ENCODE measurements around the gene TIAM1. TPM values are rescaled to one million over a fixed set of nuclear protein-coding genes. Genes with fewer than 3 reads are reported as not detected.
"Not testable (repeated sequence)": the region's sequence is repeated elsewhere in the genome, so short reads cannot be mapped to it uniquely, and the experiment has no call there.

Gene TIAM1
- polyA plus RNA-seq, 3 donors from 2014 or later, result 5.6 to 24.7 (median 9.1) TPM

GRCh38 chr21:31243611-31244010, 100.5 kb downstream of the TIAM1 start:
- Mint-ChIP-seq H3K4me3 (no peak overlapping the region), H3K9me3 (peaks cover 2 to 22% (median 15%) of the 10 kb centered on the region in 6 donors), H3K27ac (no peak overlapping the region), H3K36me3 (peaks cover 7 to 56% (median 50%) of the 10 kb centered on the region in 3 donors), H3K4me1 (no peaks in the 10 kb centered on the region), H3K27me3 (ENCODE audit: low read depth in 3 of 3) (no peaks in the 10 kb centered on the region)
- DNase-seq, result no peak

- no peak overlapping the region for H3K4me3 Mint-ChIP-seq
- H3K36me3 Mint-ChIP-seq, result peaks cover 7 to 18% (median 14%) of the 10 kb centered on the region in 3 donors
- no peak for DNase-seq
- H3K4me1 Mint-ChIP-seq, result peaks cover 0 to 20% of the 10 kb centered on the region in 2 donors
- peaks cover 0 to 2% (median 0%) of the 10 kb centered on the region in 3 donors for H3K27me3 Mint-ChIP-seq (ENCODE audit: low read depth in 3 of 3)
- H3K27ac Mint-ChIP-seq, result no peak overlapping the region
- peaks cover 0 to 9% (median 5%) of the 10 kb centered on the region in 6 donors for H3K9me3 Mint-ChIP-seq
These were observed 107.5 kb downstream of the TIAM1 start for GRCh38 chr21:31236528-31236927.

GRCh38 chr21:31235671-31236450, 108.2 kb downstream of the TIAM1 start:
- Mint-ChIP-seq H3K27me3 (ENCODE audit: low read depth in 3 of 3) (peaks cover 0 to 2% (median 0%) of the 10 kb centered on the region in 3 donors), H3K4me3 (peak overlapping the region in 1 of 5 donors; percentile 18), H3K9me3 (peaks cover 0 to 6% (median under 1%) of the 10 kb centered on the region in 6 donors), H3K27ac (no peak overlapping the region), H3K36me3 (peaks cover 5 to 11% (median 8%) of the 10 kb centered on the region in 3 donors), H3K4me1 (peaks cover 0 to 20% of the 10 kb centered on the region in 2 donors)
- DNase-seq, result no peak

GRCh38 chr21:31234936-31235335, 109.1 kb downstream of the TIAM1 start:
- peaks cover 0 to 20% of the 10 kb centered on the region in 2 donors for H3K4me1 Mint-ChIP-seq
- H3K4me3 Mint-ChIP-seq, result no peak overlapping the region
- no peak for DNase-seq
- H3K27ac Mint-ChIP-seq, result no peak overlapping the region
- H3K36me3 Mint-ChIP-seq, result peaks cover 0 to 4% (median 0%) of the 10 kb centered on the region in 3 donors
- peaks cover 0 to 4% (median 0%) of the 10 kb centered on the region in 6 donors for H3K9me3 Mint-ChIP-seq
- peaks cover 0 to 2% (median 0%) of the 10 kb centered on the region in 3 donors for H3K27me3 Mint-ChIP-seq (ENCODE audit: low read depth in 3 of 3)

GRCh38 chr21:31233711-31234110, 110.3 kb downstream of the TIAM1 start:
- Mint-ChIP-seq H3K27me3 (ENCODE audit: low read depth in 3 of 3) (peaks cover 0 to 3% (median 0%) of the 10 kb centered on the region in 3 donors), H3K36me3 (peaks cover 0 to 4% (median 0%) of the 10 kb centered on the region in 3 donors), H3K27ac (no peak overlapping the region), H3K4me1 (peaks cover 0 to 20% of the 10 kb centered on the region in 2 donors), H3K9me3 (peaks cover 0 to 4% (median 0%) of the 10 kb centered on the region in 6 donors), H3K4me3 (no peak overlapping the region)
- DNase-seq, result no peak

- no peak for DNase-seq
- peaks cover 0 to 4% (median 0%) of the 10 kb centered on the region in 3 donors for H3K36me3 Mint-ChIP-seq
- H3K9me3 Mint-ChIP-seq, result peaks cover 0 to 4% (median 0%) of the 10 kb centered on the region in 6 donors
- peaks cover 0 to 4% (median 0%) of the 10 kb centered on the region in 3 donors for H3K27me3 Mint-ChIP-seq (ENCODE audit: low read depth in 3 of 3)
- H3K4me1 Mint-ChIP-seq, result peaks cover 0 to 20% of the 10 kb centered on the region in 2 donors
- H3K27ac Mint-ChIP-seq, result no peak overlapping the region
- no peak overlapping the region for H3K4me3 Mint-ChIP-seq
These were observed 111.7 kb downstream of the TIAM1 start for GRCh38 chr21:31232344-31232743.

- DNase-seq, result no peak
- Mint-ChIP-seq H3K9me3 (peaks cover 0 to 4% (median 0%) of the 10 kb centered on the region in 6 donors), H3K27me3 (ENCODE audit: low read depth in 3 of 3) (peaks cover 0 to 4% (median 0%) of the 10 kb centered on the region in 3 donors)
These were observed 113.1 kb downstream of the TIAM1 start for GRCh38 chr21:31230937-31231336.

GRCh38 chr21:31228723-31229122, 115.3 kb downstream of the TIAM1 start:
- H3K4me1 Mint-ChIP-seq; H3K4me3 Mint-ChIP-seq; H3K27ac Mint-ChIP-seq; H3K27me3 Mint-ChIP-seq (ENCODE audit: low read depth in 3 of 3); H3K36me3 Mint-ChIP-seq; DNase-seq; H3K9me3 Mint-ChIP-seq: not testable (repeated sequence)

More at GRCh38 chr21:31230937-31231336, 113.1 kb downstream of the TIAM1 start:
- H3K4me3 Mint-ChIP-seq, result no peak overlapping the region
- no peak overlapping the region for H3K27ac Mint-ChIP-seq
- H3K36me3 Mint-ChIP-seq, result peaks cover 0 to 4% (median 0%) of the 10 kb centered on the region in 3 donors
- H3K4me1 Mint-ChIP-seq, result peaks cover 0 to 11% of the 10 kb centered on the region in 2 donors

GRCh38 chr21:31225713-31226112, 118.3 kb downstream of the TIAM1 start:
- no peak overlapping the region for H3K27ac Mint-ChIP-seq
- H3K4me1 Mint-ChIP-seq, result no peaks in the 10 kb centered on the region
- no peak overlapping the region for H3K4me3 Mint-ChIP-seq
- peaks cover 0 to 10% (median 7%) of the 10 kb centered on the region in 3 donors for H3K36me3 Mint-ChIP-seq
- no peak for DNase-seq
- no peaks in the 10 kb centered on the region for H3K9me3 Mint-ChIP-seq
- H3K27me3 Mint-ChIP-seq (ENCODE audit: low read depth in 3 of 3), result peaks cover 0 to 3% (median 0%) of the 10 kb centered on the region in 3 donors

GRCh38 chr21:31222142-31222541, 121.9 kb downstream of the TIAM1 start:
- H3K27ac Mint-ChIP-seq, result no peak overlapping the region
- H3K9me3 Mint-ChIP-seq, result no peaks in the 10 kb centered on the region
- no peaks in the 10 kb centered on the region for H3K27me3 Mint-ChIP-seq (ENCODE audit: low read depth in 3 of 3)
- H3K36me3 Mint-ChIP-seq, result peaks cover 0 to 10% (median 7%) of the 10 kb centered on the region in 3 donors
- no peak for DNase-seq
- H3K4me1 Mint-ChIP-seq, result peaks cover 0 to 7% of the 10 kb centered on the region in 2 donors
- no peak overlapping the region for H3K4me3 Mint-ChIP-seq

- Mint-ChIP-seq H3K4me3 (no peak overlapping the region), H3K36me3 (peaks cover 0 to 10% (median 7%) of the 10 kb centered on the region in 3 donors), H3K9me3 (no peaks in the 10 kb centered on the region), H3K27me3 (ENCODE audit: low read depth in 3 of 3) (no peaks in the 10 kb centered on the region), H3K27ac (no peak overlapping the region), H3K4me1 (peaks cover 0 to 7% of the 10 kb centered on the region in 2 donors)
- no peak for DNase-seq
These were observed 123.0 kb downstream of the TIAM1 start for GRCh38 chr21:31221043-31221442.

- H3K36me3 Mint-ChIP-seq, result peaks cover 0 to 10% (median 7%) of the 10 kb centered on the region in 3 donors
- DNase-seq, result no peak
- H3K4me1 Mint-ChIP-seq, result peaks cover 0 to 7% of the 10 kb centered on the region in 2 donors
- no peak overlapping the region for H3K27ac Mint-ChIP-seq
- no peaks in the 10 kb centered on the region for H3K9me3 Mint-ChIP-seq
- no peak overlapping the region for H3K4me3 Mint-ChIP-seq
- no peaks in the 10 kb centered on the region for H3K27me3 Mint-ChIP-seq (ENCODE audit: low read depth in 3 of 3)
These were observed 123.5 kb downstream of the TIAM1 start for GRCh38 chr21:31220575-31220974.

- Mint-ChIP-seq H3K4me3 (no peak overlapping the region), H3K36me3 (peaks cover 0 to 10% (median 3%) of the 10 kb centered on the region in 3 donors), H3K27me3 (ENCODE audit: low read depth in 3 of 3) (no peaks in the 10 kb centered on the region), H3K4me1 (peaks cover 0 to 7% of the 10 kb centered on the region in 2 donors), H3K27ac (no peak overlapping the region), H3K9me3 (no peaks in the 10 kb centered on the region)
- DNase-seq, result no peak
These were observed 125.0 kb downstream of the TIAM1 start for GRCh38 chr21:31218830-31219608.

GRCh38 chr21:31216206-31216605, 127.9 kb downstream of the TIAM1 start:
- Mint-ChIP-seq H3K4me3 (no peak overlapping the region), H3K27ac (no peak overlapping the region), H3K9me3 (no peaks in the 10 kb centered on the region), H3K27me3 (ENCODE audit: low read depth in 3 of 3) (peaks cover 0 to 3% (median 0%) of the 10 kb centered on the region in 3 donors), H3K36me3 (no peaks in the 10 kb centered on the region), H3K4me1 (peaks cover 0 to 7% of the 10 kb centered on the region in 2 donors)
- no peak for DNase-seq
